Testis (tissue), 2 donors: ENCODE measurements around the gene ACY1.

Experiments used
- CTCF ChIP-seq, 3 experiments: fragments of 450-650 bp in 2 of 3; fragments of 200-600 bp in 1 of 3; sonication (generic) in 1 of 3; IDR thresholded peaks; one replicate each; pipeline ENCODE4 v1.5.1; 2016 to 2019; ENCODE audit warnings: antibody characterized with exemption in 3 of 3, mild to moderate bottlenecking in 2 of 3, moderate library complexity in 1 of 3
- POLR2A ChIP-seq: fragments of 450-650 bp; IDR thresholded peaks from one replicate; pipeline ENCODE4 v1.6.1; 2017; ENCODE audit warnings: antibody characterized with exemption, mild to moderate bottlenecking, moderate library complexity

- TF ChIP-seq CTCF (IDR thresholded peaks at IDR 0.05) (no peak), POLR2A (no peak)
Observed at GRCh38 chr3:51934139-51934850, 49.0 kb upstream of the ACY1 start.
